Nephron progenitor cell (in vitro differentiated cells): ENCODE measurements around the gene FGF21.
"Not testable (repeated sequence)": the region's sequence is repeated elsewhere in the genome, so short reads cannot be mapped to it uniquely, and the experiment has no call there.

Experiments used
- DNase-seq: peaks from one replicate; pipeline ENCODE4 v3.0.0; 2021
- H3K27ac Mint-ChIP-seq: 2 replicates; pipeline ENCODE4 v1.8.0; 2021; ENCODE audit warnings: mild to moderate bottlenecking, moderate library complexity, mixed read lengths
- H3K27me3 Mint-ChIP-seq: 2 replicates; pipeline ENCODE4 v1.8.0; 2021; ENCODE audit warnings: mild to moderate bottlenecking, low read depth, mixed read lengths; ENCODE audit not compliant: poor library complexity
- H3K36me3 Mint-ChIP-seq: 2 replicates; pipeline ENCODE4 v1.8.0; 2021; ENCODE audit warnings: low read depth, mixed read lengths
- H3K4me1 Mint-ChIP-seq: 2 replicates; pipeline ENCODE4 v1.8.0; 2021; ENCODE audit warnings: mixed read lengths
- H3K4me3 Mint-ChIP-seq: 2 replicates; pipeline ENCODE4 v1.8.0; 2021; ENCODE audit warnings: mild to moderate bottlenecking, moderate library complexity, mixed read lengths
- H3K9me3 Mint-ChIP-seq: 2 replicates; pipeline ENCODE4 v1.8.0; 2021; ENCODE audit warnings: mild to moderate bottlenecking, moderate library complexity, mixed read lengths
- TF ChIP-seq, protein P1 (sequence below): fragments of 200-600 bp; sonication (generic); IDR thresholded peaks from 2 replicates; pipeline ENCODE4 v1.5.0; 2021; ENCODE audit warnings: antibody characterized with exemption

FGF21 gene

DNA sequence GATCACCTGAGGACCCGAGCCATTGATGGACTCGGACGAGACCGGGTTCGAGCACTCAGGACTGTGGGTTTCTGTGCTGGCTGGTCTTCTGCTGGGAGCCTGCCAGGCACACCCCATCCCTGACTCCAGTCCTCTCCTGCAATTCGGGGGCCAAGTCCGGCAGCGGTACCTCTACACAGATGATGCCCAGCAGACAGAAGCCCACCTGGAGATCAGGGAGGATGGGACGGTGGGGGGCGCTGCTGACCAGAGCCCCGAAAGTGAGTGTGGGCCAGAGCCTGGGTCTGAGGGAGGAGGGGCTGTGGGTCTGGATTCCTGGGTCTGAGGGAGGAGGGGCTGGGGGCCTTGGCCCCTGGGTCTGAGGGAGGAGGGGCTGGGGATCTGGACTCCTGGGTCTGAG lies 888 bp downstream of the FGF21 start:
- H3K4me1 Mint-ChIP-seq, result peaks cover 28% of the 10 kb centered on the region
- DNase-seq, result no peak
- H3K27me3 Mint-ChIP-seq, result peaks cover 41% of the 10 kb centered on the region
- TF ChIP-seq, protein P1, sequence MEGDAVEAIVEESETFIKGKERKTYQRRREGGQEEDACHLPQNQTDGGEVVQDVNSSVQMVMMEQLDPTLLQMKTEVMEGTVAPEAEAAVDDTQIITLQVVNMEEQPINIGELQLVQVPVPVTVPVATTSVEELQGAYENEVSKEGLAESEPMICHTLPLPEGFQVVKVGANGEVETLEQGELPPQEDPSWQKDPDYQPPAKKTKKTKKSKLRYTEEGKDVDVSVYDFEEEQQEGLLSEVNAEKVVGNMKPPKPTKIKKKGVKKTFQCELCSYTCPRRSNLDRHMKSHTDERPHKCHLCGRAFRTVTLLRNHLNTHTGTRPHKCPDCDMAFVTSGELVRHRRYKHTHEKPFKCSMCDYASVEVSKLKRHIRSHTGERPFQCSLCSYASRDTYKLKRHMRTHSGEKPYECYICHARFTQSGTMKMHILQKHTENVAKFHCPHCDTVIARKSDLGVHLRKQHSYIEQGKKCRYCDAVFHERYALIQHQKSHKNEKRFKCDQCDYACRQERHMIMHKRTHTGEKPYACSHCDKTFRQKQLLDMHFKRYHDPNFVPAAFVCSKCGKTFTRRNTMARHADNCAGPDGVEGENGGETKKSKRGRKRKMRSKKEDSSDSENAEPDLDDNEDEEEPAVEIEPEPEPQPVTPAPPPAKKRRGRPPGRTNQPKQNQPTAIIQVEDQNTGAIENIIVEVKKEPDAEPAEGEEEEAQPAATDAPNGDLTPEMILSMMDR, result no peak
- no peak overlapping the region for H3K27ac Mint-ChIP-seq
- H3K4me3 Mint-ChIP-seq, result no peak overlapping the region
- H3K36me3 Mint-ChIP-seq, result no peaks in the 10 kb centered on the region
- no peaks in the 10 kb centered on the region for H3K9me3 Mint-ChIP-seq

DNA sequence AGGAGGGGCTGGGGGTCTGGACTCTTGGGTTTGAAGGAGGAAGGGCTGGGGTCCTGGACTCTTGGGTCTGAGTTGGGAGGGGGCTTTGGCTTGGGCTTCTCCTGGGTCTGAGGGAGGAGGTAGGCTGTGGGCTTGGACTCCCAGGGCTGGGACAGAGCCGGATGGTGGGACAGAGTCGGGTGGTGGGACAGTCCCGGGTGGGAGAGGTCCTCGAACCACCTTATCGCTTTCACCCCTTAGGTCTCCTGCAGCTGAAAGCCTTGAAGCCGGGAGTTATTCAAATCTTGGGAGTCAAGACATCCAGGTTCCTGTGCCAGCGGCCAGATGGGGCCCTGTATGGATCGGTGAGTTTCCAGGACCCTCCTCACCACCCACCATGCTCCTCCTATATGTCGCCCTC lies 1.4 kb downstream of the FGF21 start:
- Mint-ChIP-seq H3K27me3 (peaks cover 41% of the 10 kb centered on the region), H3K4me3 (no peak overlapping the region), H3K4me1 (peaks cover 26% of the 10 kb centered on the region), H3K9me3 (no peaks in the 10 kb centered on the region), H3K36me3 (no peaks in the 10 kb centered on the region), H3K27ac (no peak overlapping the region)
- TF ChIP-seq, protein P1, result no peak
- DNase-seq, result no peak

DNA sequence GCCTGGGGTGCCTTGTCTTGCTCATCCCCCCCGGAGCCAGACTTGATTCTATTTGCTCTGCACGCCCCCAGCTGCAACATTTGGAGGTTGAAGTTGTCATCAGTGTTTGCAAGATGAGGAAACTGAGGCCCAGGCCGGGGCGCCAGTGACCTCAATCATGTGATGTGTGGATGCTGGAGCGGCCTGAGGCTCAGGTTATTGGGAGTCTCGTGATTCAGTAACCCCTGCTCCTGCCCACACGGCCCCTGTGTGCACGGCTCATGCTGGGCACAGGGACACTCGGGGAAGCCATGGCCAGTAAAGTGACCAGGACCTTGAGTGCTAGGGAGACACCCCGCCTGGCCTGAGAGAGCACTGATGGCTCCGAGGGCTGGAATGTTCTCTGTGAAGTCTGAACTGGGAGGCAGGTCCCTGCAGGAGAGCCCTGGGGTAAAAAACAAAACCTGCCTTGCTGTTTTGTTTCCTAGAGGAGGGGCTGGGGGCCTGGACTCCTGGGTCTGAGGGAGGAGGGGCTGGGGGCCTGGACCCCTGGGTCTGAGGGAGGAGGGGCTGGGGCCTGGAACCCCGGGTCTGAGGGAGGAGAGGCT lies 1.9 kb downstream of the FGF21 start:
- no peak overlapping the region for H3K4me3 Mint-ChIP-seq
- DNase-seq, result no peak
- H3K27me3 Mint-ChIP-seq, result peaks cover 38% of the 10 kb centered on the region
- TF ChIP-seq, protein P1, result no peak
- no peak overlapping the region for H3K27ac Mint-ChIP-seq
- no peaks in the 10 kb centered on the region for H3K9me3 Mint-ChIP-seq
- H3K36me3 Mint-ChIP-seq, result no peaks in the 10 kb centered on the region
- peaks cover 22% of the 10 kb centered on the region for H3K4me1 Mint-ChIP-seq

DNA sequence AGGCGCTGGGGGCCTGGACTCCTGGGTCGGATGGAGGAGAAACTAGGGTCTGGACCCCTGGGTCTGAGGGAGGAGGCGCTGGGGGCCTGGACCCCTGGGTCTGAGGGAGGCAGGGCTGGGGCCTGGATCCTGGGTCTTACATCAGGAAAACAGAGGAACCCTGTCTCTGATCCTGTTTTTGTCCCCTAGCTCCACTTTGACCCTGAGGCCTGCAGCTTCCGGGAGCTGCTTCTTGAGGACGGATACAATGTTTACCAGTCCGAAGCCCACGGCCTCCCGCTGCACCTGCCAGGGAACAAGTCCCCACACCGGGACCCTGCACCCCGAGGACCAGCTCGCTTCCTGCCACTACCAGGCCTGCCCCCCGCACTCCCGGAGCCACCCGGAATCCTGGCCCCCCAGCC lies 2.4 kb downstream of the FGF21 start:
- Mint-ChIP-seq H3K27ac (no peak overlapping the region), H3K4me3 (no peak overlapping the region), H3K27me3 (peaks cover 42% of the 10 kb centered on the region), H3K4me1 (peaks cover 20% of the 10 kb centered on the region), H3K36me3 (no peaks in the 10 kb centered on the region), H3K9me3 (no peaks in the 10 kb centered on the region)
- no peak for DNase-seq
- TF ChIP-seq, protein P1, result no peak

DNA sequence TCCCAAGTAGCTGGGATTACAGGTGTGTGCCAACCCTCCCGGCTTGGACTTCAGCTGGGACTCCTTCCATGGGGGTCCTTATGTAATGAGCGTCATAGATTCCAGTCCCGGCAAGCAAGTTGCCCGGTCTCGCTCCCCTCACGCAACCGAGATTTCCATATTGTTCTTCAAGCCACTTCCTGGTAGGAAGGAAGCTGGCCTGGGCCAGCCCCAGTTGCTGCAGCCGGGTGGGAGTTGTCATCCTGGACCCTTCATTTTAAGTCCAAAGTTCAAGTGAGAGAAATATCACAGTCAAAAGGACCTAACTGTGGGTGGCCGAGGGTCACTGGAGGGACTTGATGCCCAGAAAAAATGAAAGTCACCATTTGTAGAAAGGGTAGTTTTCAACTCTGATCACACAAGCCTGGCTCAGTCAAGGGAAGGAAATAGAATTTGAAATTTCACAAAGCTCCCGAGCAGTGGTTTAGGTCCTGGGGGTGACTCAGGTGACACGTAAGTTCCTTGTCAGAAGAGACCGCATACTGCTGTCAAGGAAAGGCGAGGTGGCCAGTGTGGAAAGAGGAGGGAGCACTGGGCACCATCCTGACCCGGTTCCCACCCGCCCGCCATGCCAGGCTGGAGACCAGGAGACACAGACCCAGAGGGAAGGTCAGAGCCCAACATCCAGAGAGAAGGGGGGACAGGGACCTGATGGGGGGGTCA lies 5.3 kb downstream of the FGF21 start:
- no peak for DNase-seq
- no peak overlapping the region for H3K27ac Mint-ChIP-seq
- H3K4me1 Mint-ChIP-seq, result no peaks in the 10 kb centered on the region
- H3K4me3 Mint-ChIP-seq, result no peak overlapping the region
- TF ChIP-seq, protein P1, result no peak
- H3K9me3 Mint-ChIP-seq, result no peaks in the 10 kb centered on the region
- peaks cover 38% of the 10 kb centered on the region for H3K27me3 Mint-ChIP-seq
- no peaks in the 10 kb centered on the region for H3K36me3 Mint-ChIP-seq

DNA sequence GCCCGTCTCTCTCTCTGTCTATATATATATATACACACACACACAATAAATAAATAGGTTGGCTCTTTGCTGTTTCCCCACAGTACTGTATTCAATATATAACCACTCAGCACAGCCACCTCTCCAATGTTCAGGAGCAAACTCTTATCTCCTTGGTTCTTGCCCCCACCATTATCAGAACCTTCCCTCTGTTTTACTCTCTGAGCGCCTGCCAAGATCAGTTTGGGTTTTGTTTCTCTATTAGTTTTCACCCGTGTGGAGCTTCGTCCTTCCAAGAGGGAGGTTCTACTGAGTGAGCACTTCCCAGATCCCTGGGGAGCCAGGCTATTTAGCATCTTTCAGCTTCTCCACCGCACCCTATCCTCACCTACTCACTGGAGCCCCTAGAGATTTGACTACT lies 10.5 kb downstream of the FGF21 start:
- Mint-ChIP-seq H3K4me1 (peaks cover 11% of the 10 kb centered on the region), H3K27ac (peak overlapping the region; percentile 21), H3K27me3 (peaks cover 46% of the 10 kb centered on the region)
- H3K9me3 Mint-ChIP-seq, H3K36me3 Mint-ChIP-seq, H3K4me3 Mint-ChIP-seq, DNase-seq: not testable (repeated sequence)

DNA sequence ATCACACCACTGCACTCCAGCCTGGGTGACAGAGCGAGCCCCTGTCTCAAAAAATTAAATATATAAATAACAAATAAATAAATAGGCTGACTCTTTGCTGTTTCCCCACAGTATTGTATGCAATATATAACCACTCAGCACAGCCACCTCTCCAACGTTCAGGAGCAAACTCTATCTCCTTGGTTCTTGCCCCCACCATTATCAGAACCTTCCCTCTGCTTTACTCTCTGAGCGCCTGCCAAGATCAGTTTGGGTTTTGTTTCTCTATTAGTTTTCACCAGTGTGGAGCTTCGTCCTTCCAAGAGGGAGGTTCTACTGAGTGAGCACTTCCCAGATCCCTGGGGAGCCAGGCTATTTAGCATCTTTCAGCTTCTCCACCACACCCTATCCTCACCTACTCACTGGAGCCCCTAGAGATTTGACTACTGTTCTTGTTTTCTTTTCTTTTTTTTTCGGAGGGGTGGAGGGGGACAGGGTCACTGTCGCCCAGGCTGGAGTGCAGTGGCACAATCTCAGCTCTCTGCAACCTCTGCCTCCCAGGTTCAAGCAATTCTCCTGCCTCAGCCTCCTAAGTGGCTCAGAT lies 12.9 kb downstream of the FGF21 start:
- H3K36me3 Mint-ChIP-seq, H3K4me3 Mint-ChIP-seq, DNase-seq, H3K27ac Mint-ChIP-seq, H3K9me3 Mint-ChIP-seq: not testable (repeated sequence)
- Mint-ChIP-seq H3K4me1 (peaks cover 17% of the 10 kb centered on the region), H3K27me3 (peaks cover 24% of the 10 kb centered on the region)
